ENCODE results near the gene GUCY2C.

- TF ChIP-seq HDGF (IDR thresholded peaks at IDR 0.05; ENCODE audit: borderline replicate concordance) = no peak
- TF ChIP-seq PKNOX1 (IDR thresholded peaks at IDR 0.05) = no peak
- no peak for TF ChIP-seq FOXM1 (IDR thresholded peaks at IDR 0.05; ENCODE audit: borderline replicate concordance)
- no peak for TF ChIP-seq FOXA1 (IDR thresholded peaks at IDR 0.05)
- no peak for TF ChIP-seq FOXK2 (IDR thresholded peaks at IDR 0.05)
Observed at GRCh38 chr12:14694145-14694714, 2.2 kb downstream of the GUCY2C start.

Data from HEK293T (cell line).